CD4-positive, CD25-positive, alpha-beta regulatory T cell (primary cell): ENCODE measurements around the gene RFWD3. TPM values are rescaled to one million over a fixed set of nuclear protein-coding genes. Genes with fewer than 3 reads are reported as not detected.
A peak's percentile ranks its signal among the peaks of the same experiment; 100 is the strongest.

Experiments used
- ATAC-seq, 2 donors: fragments of 150-1000 bp; cut with Tn5 transposase; one replicate each; pipeline ENCODE4 v1.10.0; 2021; ENCODE audit warnings: low read depth in 2 of 2, moderate number of reproducible peaks in 2 of 2, moderate library complexity in 1 of 2
- DNase-seq, 3 donors: peaks; one replicate each; pipeline versions ENCODE4 v3.0.0 to v3.0.0-alpha.2; 2012 to 2022; ENCODE audit warnings: mixed read lengths in 1 of 3
- H3K27ac ChIP-seq: one replicate; pipeline ENCODE4 v1.7.0; 2013; ENCODE audit warnings: mild to moderate bottlenecking, low read length; ENCODE audit not compliant: insufficient read depth, poor library complexity, severe bottlenecking
- H3K27me3 ChIP-seq: one replicate; pipeline ENCODE4 v1.7.0; 2013; ENCODE audit warnings: low read length; ENCODE audit not compliant: control insufficient read depth, insufficient read depth
- H3K36me3 ChIP-seq: one replicate; pipeline ENCODE4 v1.7.0; 2013; ENCODE audit warnings: mild to moderate bottlenecking, low read length, moderate library complexity; ENCODE audit not compliant: control insufficient read depth, insufficient read depth
- H3K4me1 ChIP-seq: 2 replicates; pipeline ENCODE4 v1.7.0; 2013; ENCODE audit warnings: mild to moderate bottlenecking, low read length; ENCODE audit not compliant: insufficient read depth, control insufficient read depth, poor library complexity, severe bottlenecking
- H3K4me3 ChIP-seq: one replicate; pipeline ENCODE4 v1.7.0; 2013; ENCODE audit warnings: low read depth, mild to moderate bottlenecking, low read length, moderate library complexity
- H3K9me3 ChIP-seq, 2 experiments: 1 replicate in 1 of 2; 2 replicates in 1 of 2; pipeline ENCODE4 v1.7.0; 2013; ENCODE audit warnings: low read length in 2 of 2, mild to moderate bottlenecking in 1 of 2, moderate library complexity in 1 of 2; ENCODE audit not compliant: control insufficient read depth in 2 of 2
- H3K27ac Mint-ChIP-seq, 3 donors: one replicate each; pipeline ENCODE4 v1.8.0; 2020 to 2022; ENCODE audit warnings: mild to moderate bottlenecking in 3 of 3, mixed read lengths in 3 of 3, moderate library complexity in 2 of 3
- H3K27me3 Mint-ChIP-seq: one replicate; pipeline ENCODE4 v1.8.0; 2022; ENCODE audit warnings: mild to moderate bottlenecking, mixed read lengths
- H3K36me3 Mint-ChIP-seq: one replicate; pipeline ENCODE4 v1.8.0; 2020; ENCODE audit warnings: mixed read lengths
- H3K4me1 Mint-ChIP-seq, 4 donors: one replicate each; pipeline ENCODE4 v1.8.0; 2020 to 2022; ENCODE audit warnings: mixed read lengths in 4 of 4, mild to moderate bottlenecking in 1 of 4
- H3K4me3 Mint-ChIP-seq, 4 donors: one replicate each; pipeline ENCODE4 v1.8.0; 2020 to 2022; ENCODE audit warnings: mild to moderate bottlenecking in 4 of 4, mixed read lengths in 4 of 4, moderate library complexity in 3 of 4
- H3K9me3 Mint-ChIP-seq, 7 donors: one replicate each; pipeline ENCODE4 v1.8.0; 2020 to 2022; ENCODE audit warnings: mixed read lengths in 7 of 7, mild to moderate bottlenecking in 3 of 7, moderate library complexity in 2 of 7
- polyA plus RNA-seq, 4 donors: library from polyadenylated mRNA; unstranded; fragments of 300-500 nt; fragmentation: Illumina TruSeq; gene quantifications; one replicate each; pipeline ENCODE4 v1.2.3, GENCODE V29; 2021
- total RNA-seq: library from RNA; stranded (reverse); gene quantifications from one replicate; pipeline ENCODE4 v1.2.3, GENCODE V29; 2022

The RFWD3 gene
- total and polyA plus RNA-seq, 5 donors from 2014 or later = 17.8 to 48.5 (median 21.7) TPM

DNA sequence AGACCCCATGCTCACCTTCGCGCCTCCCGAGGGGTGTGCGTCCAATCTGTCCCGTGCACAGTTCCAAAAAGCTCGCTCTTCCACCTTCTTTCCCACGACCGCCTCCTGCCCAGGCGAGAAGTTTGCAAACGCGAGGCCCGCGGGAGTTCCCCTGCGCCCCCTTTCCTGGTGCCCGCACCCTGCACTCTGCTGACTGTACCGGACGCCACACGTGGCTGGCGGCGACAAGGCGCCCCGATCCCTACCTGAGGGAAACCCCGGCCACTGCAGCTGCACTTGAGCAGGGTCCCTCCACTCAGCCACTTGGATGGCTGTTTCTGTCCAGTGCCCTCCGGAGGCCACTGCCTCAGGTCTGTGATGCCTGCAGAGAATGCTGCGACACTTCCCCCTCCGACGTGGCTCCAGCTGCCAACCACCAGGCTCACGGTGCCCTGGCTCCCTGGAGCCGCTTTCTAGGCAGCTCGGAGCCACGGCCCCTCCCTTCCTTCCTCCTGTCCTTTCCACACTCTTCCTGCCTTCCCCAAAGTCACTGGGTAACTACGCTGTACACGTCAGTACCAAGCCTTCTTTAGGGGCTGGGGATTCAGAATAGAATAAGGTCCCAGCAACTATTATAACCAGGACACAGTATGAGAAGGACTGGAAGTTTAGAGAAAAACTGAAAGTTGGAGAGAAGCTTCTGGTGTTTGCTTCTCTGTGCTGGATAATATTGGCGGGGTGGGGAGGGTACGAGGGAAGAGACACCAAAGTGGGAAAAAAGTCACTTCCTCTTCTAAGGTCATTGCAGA lies 34.0 kb upstream of the RFWD3 start, which contains the start of gene MLKL:
Gene MLKL (minus strand): TSS at position 425 of the 788 bp plus-strand sequence. CDS start 5,105 bp downstream, outside the sequence.
- DNase-seq (peak; percentile 46 to 67 (median 48)), ATAC-seq (peak; percentile 57 to 62)
- Mint-ChIP-seq H3K27ac (peak within 1 kb of the TSS; percentile 93 to 98 (median 98)), H3K36me3 (peaks cover 8% of the 10 kb centered on the region), H3K4me1 (peaks cover 32 to 59% (median 48%) of the 10 kb centered on the region in 4 donors), H3K9me3 (no peaks in the 10 kb centered on the region), H3K4me3 (peak within 1 kb of the TSS; percentile 99), H3K27me3 (peaks cover 5% of the 10 kb centered on the region)
- H3K27ac ChIP-seq = peak within 1 kb of the TSS; percentile 90
- no peaks in the 10 kb centered on the region for H3K9me3 ChIP-seq
- peak within 1 kb of the TSS; percentile 92 for H3K4me3 ChIP-seq
- peaks cover 45% of the 10 kb centered on the region for H3K4me1 ChIP-seq
- H3K36me3 ChIP-seq = no peaks in the 10 kb centered on the region
- H3K27me3 ChIP-seq = no peaks in the 10 kb centered on the region

DNA sequence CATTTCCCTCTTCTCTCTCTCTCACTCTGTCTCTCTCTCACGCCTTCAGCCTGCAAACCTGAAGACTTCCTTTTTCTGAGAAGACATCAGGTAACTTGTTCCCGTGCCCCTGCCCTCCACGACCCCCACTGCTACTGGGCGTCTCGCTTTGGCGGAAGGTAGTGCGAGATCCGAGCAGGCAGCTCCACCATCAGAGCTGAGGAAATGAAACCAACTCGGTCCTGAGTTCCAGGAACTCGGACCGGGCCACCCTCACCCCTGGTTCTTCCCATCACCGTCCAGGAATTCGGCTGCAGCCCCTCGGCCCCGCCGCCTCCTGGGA lies 33.4 kb upstream of the RFWD3 start:
- peak overlapping the region; percentile 90 for H3K27ac ChIP-seq
- Mint-ChIP-seq H3K4me3 (peak overlapping the region; percentile 99), H3K4me1 (peaks cover 34 to 62% (median 50%) of the 10 kb centered on the region in 4 donors), H3K9me3 (no peaks in the 10 kb centered on the region), H3K36me3 (peaks cover 13% of the 10 kb centered on the region), H3K27ac (peak overlapping the region; percentile 93 to 98 (median 98)), H3K27me3 (peaks cover 5% of the 10 kb centered on the region)
- DNase-seq = peak in 1 of 3 donors; percentile 62
- ATAC-seq = peak; percentile 18 to 21
- H3K4me1 ChIP-seq = peaks cover 45% of the 10 kb centered on the region
- H3K9me3 ChIP-seq = no peaks in the 10 kb centered on the region
- H3K4me3 ChIP-seq = peak overlapping the region; percentile 92
- no peaks in the 10 kb centered on the region for H3K27me3 ChIP-seq
- H3K36me3 ChIP-seq = peaks cover 4% of the 10 kb centered on the region

DNA sequence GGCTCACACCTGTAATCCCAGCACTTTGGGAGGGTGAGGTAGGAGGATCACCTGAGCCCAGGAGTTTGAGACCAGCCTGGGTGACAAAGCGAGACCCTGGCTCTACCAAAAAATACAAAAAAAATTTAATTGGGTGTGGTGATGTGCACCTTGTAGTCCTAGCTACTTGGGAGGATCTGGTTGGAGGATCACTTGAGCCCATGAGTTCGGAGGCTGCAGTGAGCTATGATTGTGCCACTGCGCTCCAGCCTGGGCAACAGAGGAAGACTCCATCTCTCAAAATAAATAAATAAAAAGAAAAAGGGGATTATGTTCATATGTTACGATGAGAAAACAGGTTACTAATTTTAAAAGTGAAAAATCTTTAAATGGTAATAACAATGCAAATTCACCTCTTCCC lies 33.0 kb upstream of the RFWD3 start:
- Mint-ChIP-seq H3K4me3 (peak overlapping the region; percentile 88 to 99 (median 99)), H3K36me3 (peaks cover 14% of the 10 kb centered on the region), H3K4me1 (peaks cover 34 to 62% (median 48%) of the 10 kb centered on the region in 4 donors), H3K9me3 (no peaks in the 10 kb centered on the region), H3K27me3 (peaks cover 5% of the 10 kb centered on the region), H3K27ac (peak overlapping the region; percentile 66 to 93 (median 91))
- Histone ChIP-seq H3K9me3 (no peaks in the 10 kb centered on the region), H3K36me3 (peaks cover 7% of the 10 kb centered on the region), H3K4me3 (peak overlapping the region; percentile 92), H3K27me3 (no peaks in the 10 kb centered on the region), H3K4me1 (peaks cover 45% of the 10 kb centered on the region), H3K27ac (peak overlapping the region; percentile 90)
- ATAC-seq (no peak), DNase-seq (peak in 1 of 3 donors; percentile 38)

DNA sequence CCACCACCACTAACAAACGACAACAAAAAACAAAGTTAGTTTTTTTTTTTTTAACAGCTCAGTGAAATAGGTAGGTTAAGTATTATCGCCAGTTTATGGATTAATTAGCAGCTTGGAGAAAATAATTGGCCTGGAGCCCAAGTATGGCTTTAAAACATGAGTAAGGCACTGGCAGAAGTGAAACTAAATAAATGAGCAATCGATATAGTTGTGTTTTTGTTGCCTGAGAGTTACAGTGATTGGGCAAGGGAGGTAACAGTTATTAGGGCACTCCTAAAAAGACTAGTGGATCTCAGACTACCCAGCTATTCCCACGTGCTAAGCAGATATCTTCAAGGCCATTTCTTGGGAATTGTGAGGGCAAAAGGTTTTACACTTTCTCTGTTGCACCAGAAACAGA lies 31.5 kb upstream of the RFWD3 start:
- H3K27me3 ChIP-seq = no peaks in the 10 kb centered on the region
- peaks cover 45% of the 10 kb centered on the region for H3K4me1 ChIP-seq
- H3K36me3 Mint-ChIP-seq = peaks cover 22% of the 10 kb centered on the region
- peak overlapping the region; percentile 90 for H3K27ac ChIP-seq
- H3K9me3 ChIP-seq = no peaks in the 10 kb centered on the region
- no peaks in the 10 kb centered on the region for H3K9me3 Mint-ChIP-seq
- peak overlapping the region; percentile 83 to 93 (median 91) for H3K27ac Mint-ChIP-seq
- H3K27me3 Mint-ChIP-seq = peaks cover 5% of the 10 kb centered on the region
- H3K4me3 ChIP-seq = peak overlapping the region; percentile 92
- peak overlapping the region; percentile 88 to 99 (median 99) for H3K4me3 Mint-ChIP-seq
- DNase-seq (peak in 1 of 3 donors; percentile 46), ATAC-seq (no peak)
- H3K4me1 Mint-ChIP-seq = peaks cover 39 to 67% (median 50%) of the 10 kb centered on the region in 4 donors
- peaks cover 16% of the 10 kb centered on the region for H3K36me3 ChIP-seq

DNA sequence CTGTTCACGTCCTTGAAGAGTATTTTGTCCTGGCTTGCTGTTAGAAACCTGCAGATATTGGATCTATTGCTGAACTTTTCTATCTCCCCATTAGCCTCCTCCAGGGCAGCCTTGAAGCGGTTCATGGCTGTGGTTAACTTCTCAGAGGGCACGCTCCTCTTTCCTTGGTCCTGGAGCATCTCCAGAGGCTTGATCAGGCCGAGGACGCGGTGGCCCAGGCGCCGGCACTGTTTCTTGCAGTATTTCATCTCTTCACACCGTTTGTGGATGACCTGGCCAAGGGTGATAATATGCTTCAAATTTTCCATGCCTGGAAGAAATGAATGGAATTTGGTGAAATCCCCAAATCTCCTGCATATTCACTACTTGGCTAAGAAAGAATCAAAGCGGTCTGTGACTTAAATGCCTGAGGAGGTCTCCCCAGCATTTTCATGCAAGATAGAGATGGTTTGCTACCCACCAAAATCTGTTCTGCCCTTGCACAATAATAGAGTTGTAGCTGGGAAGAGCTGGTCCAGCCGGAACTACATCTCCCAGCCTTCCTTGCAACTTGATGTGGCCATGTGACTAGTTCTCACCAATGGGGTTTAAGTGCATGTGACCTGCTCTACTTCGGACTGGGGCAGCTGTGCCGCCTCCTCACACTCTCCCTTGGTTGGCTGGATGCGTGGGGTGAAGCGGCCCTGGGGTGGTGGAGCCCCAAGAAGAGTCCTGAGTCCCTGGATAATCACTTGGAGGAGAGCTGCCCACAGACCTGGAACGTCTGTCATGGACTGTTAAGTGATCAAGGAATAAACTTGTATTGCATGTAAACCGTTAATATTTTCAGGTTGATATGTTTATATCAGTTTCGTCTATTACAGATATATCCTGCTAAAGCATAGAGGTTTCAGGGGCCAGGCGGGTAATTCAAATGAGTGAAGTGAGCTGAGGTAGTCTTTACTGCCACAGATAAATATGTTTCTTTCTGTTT lies 29.1 kb upstream of the RFWD3 start:
- peaks cover 39% of the 10 kb centered on the region for H3K36me3 ChIP-seq
- H3K9me3 ChIP-seq = no peaks in the 10 kb centered on the region
- H3K27ac Mint-ChIP-seq = peak overlapping the region; percentile 70 to 89 (median 89)
- peak overlapping the region; percentile 84 to 94 (median 88) for H3K4me3 Mint-ChIP-seq
- peak; percentile 68 to 71 for ATAC-seq
- H3K9me3 Mint-ChIP-seq = no peaks in the 10 kb centered on the region
- H3K27ac ChIP-seq = peak overlapping the region; percentile 23
- H3K4me1 Mint-ChIP-seq = peaks cover 41 to 60% (median 47%) of the 10 kb centered on the region in 4 donors
- H3K4me3 ChIP-seq = peak overlapping the region; percentile 63
- peaks cover 33% of the 10 kb centered on the region for H3K4me1 ChIP-seq
- H3K36me3 Mint-ChIP-seq = peaks cover 42% of the 10 kb centered on the region
- H3K27me3 Mint-ChIP-seq = peaks cover 5% of the 10 kb centered on the region
- no peaks in the 10 kb centered on the region for H3K27me3 ChIP-seq
- DNase-seq = peak; percentile 61 to 87 (median 69)

DNA sequence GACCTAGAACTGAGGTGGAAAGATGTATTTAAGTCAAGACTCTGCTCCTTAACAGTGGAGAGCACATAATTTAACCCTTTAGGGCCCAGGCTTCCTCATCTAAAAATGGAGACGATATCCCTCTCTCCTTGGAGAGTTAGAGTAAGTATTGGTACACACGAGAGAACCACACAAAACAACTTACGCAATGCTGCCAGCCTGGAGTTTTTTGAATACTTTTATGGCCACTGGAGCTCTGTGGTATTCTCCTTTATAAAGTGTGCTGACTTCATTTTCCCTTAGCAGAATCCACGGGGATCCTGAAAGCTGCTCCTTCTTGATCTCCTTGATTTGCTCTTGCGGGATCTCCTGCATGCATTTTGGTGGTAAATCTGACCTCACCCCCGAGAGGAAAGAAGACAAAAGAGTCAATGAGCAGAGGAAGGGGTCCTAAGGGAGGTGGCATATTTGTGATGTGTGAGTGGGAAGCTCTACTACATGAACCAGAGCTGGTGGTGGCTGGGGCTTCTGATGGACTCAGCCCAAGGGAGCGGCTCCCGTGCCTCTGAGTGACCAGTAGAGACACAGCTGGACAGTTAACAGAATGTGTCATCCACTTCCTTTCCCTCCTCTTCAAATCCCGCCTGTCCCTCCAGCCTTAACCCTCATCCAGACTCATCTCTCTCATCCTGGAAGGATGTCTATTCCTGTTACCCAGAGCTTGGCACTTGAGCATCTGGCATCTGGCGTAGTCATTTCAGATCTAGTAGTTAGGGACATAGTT lies 24.6 kb upstream of the RFWD3 start:
- no peak for DNase-seq
- ATAC-seq = no peak
- no peaks in the 10 kb centered on the region for H3K27me3 Mint-ChIP-seq
- H3K4me1 Mint-ChIP-seq = peaks cover 21 to 31% (median 27%) of the 10 kb centered on the region in 4 donors
- no peaks in the 10 kb centered on the region for H3K9me3 ChIP-seq
- H3K27ac ChIP-seq = no peak overlapping the region
- H3K9me3 Mint-ChIP-seq = no peaks in the 10 kb centered on the region
- peaks cover 61% of the 10 kb centered on the region for H3K36me3 Mint-ChIP-seq
- H3K27ac Mint-ChIP-seq = peak overlapping the region in 1 of 3 donors; percentile 17
- no peak overlapping the region for H3K4me3 Mint-ChIP-seq
- H3K4me3 ChIP-seq = no peak overlapping the region
- H3K27me3 ChIP-seq = no peaks in the 10 kb centered on the region
- peaks cover 70% of the 10 kb centered on the region for H3K36me3 ChIP-seq
- peaks cover 5% of the 10 kb centered on the region for H3K4me1 ChIP-seq

DNA sequence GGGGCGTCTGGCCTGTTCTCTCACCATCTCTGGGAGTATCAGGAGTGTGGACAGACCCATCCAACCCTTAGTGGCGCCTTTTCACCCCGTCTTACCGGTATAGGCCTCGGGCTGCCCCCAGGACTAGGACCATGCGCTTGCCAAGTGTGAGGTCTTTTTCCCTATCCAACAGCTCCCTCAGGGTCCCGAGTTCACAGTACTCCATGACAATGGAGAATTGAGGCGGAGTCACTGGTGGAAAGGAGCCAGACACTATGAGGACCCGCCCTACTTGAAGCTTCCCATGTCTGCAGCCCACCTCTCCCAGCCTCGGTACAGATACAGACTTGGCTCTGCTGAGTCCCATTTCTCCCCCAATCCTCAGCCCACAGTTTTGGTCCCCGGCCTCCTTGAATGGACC lies 15.9 kb upstream of the RFWD3 start:
- peaks cover 0 to 2% (median 0%) of the 10 kb centered on the region in 7 donors for H3K9me3 Mint-ChIP-seq
- Histone ChIP-seq H3K36me3 (peaks cover 84% of the 10 kb centered on the region), H3K4me1 (no peaks in the 10 kb centered on the region), H3K4me3 (no peak overlapping the region), H3K27ac (no peak overlapping the region), H3K27me3 (no peaks in the 10 kb centered on the region), H3K9me3 (no peaks in the 10 kb centered on the region)
- no peak for ATAC-seq
- no peak for DNase-seq
- peak overlapping the region in 2 of 3 donors; percentile 41 to 66 for H3K27ac Mint-ChIP-seq
- H3K4me3 Mint-ChIP-seq = no peak overlapping the region
- H3K4me1 Mint-ChIP-seq = peaks cover 0 to 5% (median 2%) of the 10 kb centered on the region in 4 donors
- no peaks in the 10 kb centered on the region for H3K27me3 Mint-ChIP-seq
- H3K36me3 Mint-ChIP-seq = peaks cover 28% of the 10 kb centered on the region
